HG03196 (cell line): ENCODE measurements around the gene HSPA14.
"Not testable (repeated sequence)": the region's sequence is repeated elsewhere in the genome, so short reads cannot be mapped to it uniquely, and the experiment has no call there.

Experiments
- ATAC-seq: cut with Tn5 transposase; IDR thresholded peaks from one replicate; pipeline ENCODE4 v1.9.1; 2021; ENCODE audit not compliant: unreplicated experiment

The HSPA14 gene

GRCh38 chr10:14880229-14880628 is 42.1 kb downstream of the HSPA14 start:
- ATAC-seq = no peak

- no peak for ATAC-seq
Measured at GRCh38 chr10:14884082-14884481, 46.0 kb downstream of the HSPA14 start.

- no peak for ATAC-seq
Measured at GRCh38 chr10:14889318-14889717, 51.2 kb downstream of the HSPA14 start.

GRCh38 chr10:14891151-14891550 is 53.0 kb downstream of the HSPA14 start:
- no peak for ATAC-seq

GRCh38 chr10:14904316-14904732 is 66.2 kb downstream of the HSPA14 start:
- no peak for ATAC-seq

- no peak for ATAC-seq
Measured at GRCh38 chr10:14904864-14905263, 66.8 kb downstream of the HSPA14 start.

- no peak for ATAC-seq
Measured at GRCh38 chr10:14905890-14906289, 67.8 kb downstream of the HSPA14 start.

GRCh38 chr10:14906765-14907164 is 68.7 kb downstream of the HSPA14 start:
- no peak for ATAC-seq

GRCh38 chr10:14907591-14907990 is 69.5 kb downstream of the HSPA14 start:
- not testable (repeated sequence) for ATAC-seq

- no peak for ATAC-seq
Measured at GRCh38 chr10:14909101-14909500, 71.0 kb downstream of the HSPA14 start.

GRCh38 chr10:14910953-14911352 is 72.8 kb downstream of the HSPA14 start:
- ATAC-seq = no peak

- ATAC-seq = no peak
Measured at GRCh38 chr10:14911801-14912200, 73.7 kb downstream of the HSPA14 start.

GRCh38 chr10:14916600-14916999 is 78.5 kb downstream of the HSPA14 start:
- no peak for ATAC-seq

- no peak for ATAC-seq
Measured at GRCh38 chr10:14917827-14918226, 79.7 kb downstream of the HSPA14 start.

GRCh38 chr10:14918964-14919363 is 80.9 kb downstream of the HSPA14 start:
- no peak for ATAC-seq
